Measurements from ENCODE around the gene WWC1. TPM values are rescaled to one million over a fixed set of nuclear protein-coding genes. Genes with fewer than 3 reads are reported as not detected.

Gene WWC1
- polyA plus RNA-seq, 1 experiment, result 5.2 TPM

- no peak overlapping the region for H3K4me3 ChIP-seq (ENCODE audit: low read depth, low read length)
- H3K27ac ChIP-seq (ENCODE audit: low read depth, low read length), result peak overlapping the region; percentile 21
- ChIA-PET CTCF (interaction anchor here (0.6 to 1.3 kb wide), 4 partner anchors 11 to 94 kb away, joined by 3 to 4 read pairs (median 4); no protein-coding TSS in a partner anchor), POLR2A (no interaction called here)
- H3K9me3 ChIP-seq (ENCODE audit: control insufficient read depth, insufficient read depth, low read length), result no peaks in the 10 kb centered on the region
- TF ChIP-seq, protein P1, sequence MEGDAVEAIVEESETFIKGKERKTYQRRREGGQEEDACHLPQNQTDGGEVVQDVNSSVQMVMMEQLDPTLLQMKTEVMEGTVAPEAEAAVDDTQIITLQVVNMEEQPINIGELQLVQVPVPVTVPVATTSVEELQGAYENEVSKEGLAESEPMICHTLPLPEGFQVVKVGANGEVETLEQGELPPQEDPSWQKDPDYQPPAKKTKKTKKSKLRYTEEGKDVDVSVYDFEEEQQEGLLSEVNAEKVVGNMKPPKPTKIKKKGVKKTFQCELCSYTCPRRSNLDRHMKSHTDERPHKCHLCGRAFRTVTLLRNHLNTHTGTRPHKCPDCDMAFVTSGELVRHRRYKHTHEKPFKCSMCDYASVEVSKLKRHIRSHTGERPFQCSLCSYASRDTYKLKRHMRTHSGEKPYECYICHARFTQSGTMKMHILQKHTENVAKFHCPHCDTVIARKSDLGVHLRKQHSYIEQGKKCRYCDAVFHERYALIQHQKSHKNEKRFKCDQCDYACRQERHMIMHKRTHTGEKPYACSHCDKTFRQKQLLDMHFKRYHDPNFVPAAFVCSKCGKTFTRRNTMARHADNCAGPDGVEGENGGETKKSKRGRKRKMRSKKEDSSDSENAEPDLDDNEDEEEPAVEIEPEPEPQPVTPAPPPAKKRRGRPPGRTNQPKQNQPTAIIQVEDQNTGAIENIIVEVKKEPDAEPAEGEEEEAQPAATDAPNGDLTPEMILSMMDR (IDR thresholded peaks at IDR 0.05; ENCODE audit: low read depth, low read length), result no peak
- no peaks in the 10 kb centered on the region for H3K27me3 ChIP-seq (ENCODE audit: control insufficient read depth, insufficient read depth, low read length)
- DNase-seq (ENCODE audit: low read depth, low spot score), result no peak
Observed at GRCh38 chr5:168364151-168364661, 72.8 kb downstream of the WWC1 start.

- POLR2A ChIA-PET, result no interaction called here
- CTCF ChIA-PET, result interaction anchor here (0.6 to 1.3 kb wide), 3 partner anchors 10 to 95 kb away, joined by 3 to 4 read pairs (median 4); no protein-coding TSS in a partner anchor
- Histone ChIP-seq H3K9me3 (ENCODE audit: control insufficient read depth, insufficient read depth, low read length) (no peaks in the 10 kb centered on the region), H3K4me3 (ENCODE audit: low read depth, low read length) (no peak overlapping the region), H3K27ac (ENCODE audit: low read depth, low read length) (peak overlapping the region; percentile 70), H3K27me3 (ENCODE audit: control insufficient read depth, insufficient read depth, low read length) (no peaks in the 10 kb centered on the region)
- no peak for DNase-seq (ENCODE audit: low read depth, low spot score)
- TF ChIP-seq, protein P1 (IDR thresholded peaks at IDR 0.05; ENCODE audit: low read depth, low read length), result no peak
Observed at GRCh38 chr5:168364750-168365550, 73.5 kb downstream of the WWC1 start.

DNA sequence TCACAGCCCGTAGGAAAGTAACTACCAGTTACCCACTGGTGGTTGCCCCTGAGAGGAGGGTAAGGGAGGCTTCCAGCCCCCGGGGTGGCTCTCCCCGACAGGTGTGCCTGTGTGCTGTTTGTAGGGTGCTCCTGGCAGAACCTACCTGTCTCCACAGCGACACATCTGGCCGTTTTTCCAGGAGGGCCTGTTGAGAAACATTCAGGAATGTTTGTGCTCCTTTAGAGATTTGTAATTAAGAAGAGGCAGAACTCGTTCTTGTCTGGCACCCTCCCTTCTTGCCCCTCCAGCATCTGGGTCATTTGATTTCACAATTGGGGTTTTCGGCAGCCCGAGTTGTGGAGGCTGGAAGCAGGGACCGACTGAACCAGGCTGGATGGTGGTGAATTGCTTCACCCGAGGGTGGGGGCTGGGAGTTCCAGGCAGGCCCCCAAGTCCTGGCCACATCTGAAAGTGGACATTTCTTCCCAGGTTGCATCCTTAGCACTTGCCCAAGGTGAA lies 74.2 kb downstream of the WWC1 start:
- H3K27me3 ChIP-seq (ENCODE audit: control insufficient read depth, insufficient read depth, low read length), result no peaks in the 10 kb centered on the region
- no peaks in the 10 kb centered on the region for H3K9me3 ChIP-seq (ENCODE audit: control insufficient read depth, insufficient read depth, low read length)
- CTCF ChIA-PET, result interaction anchor here (1.3 kb wide), 1 partner anchor 71 kb away, joined by 4 read pairs; no protein-coding TSS in a partner anchor
- H3K4me3 ChIP-seq (ENCODE audit: low read depth, low read length), result peak overlapping the region; percentile 7; the same call in 1 of the 2 replicates
- H3K27ac ChIP-seq (ENCODE audit: low read depth, low read length), result peak overlapping the region; percentile 70
- TF ChIP-seq, protein P1 (IDR thresholded peaks at IDR 0.05; ENCODE audit: low read depth, low read length), result peak; percentile 17
- POLR2A ChIA-PET, result no interaction called here
- DNase-seq (ENCODE audit: low read depth, low spot score), result no peak

DNA sequence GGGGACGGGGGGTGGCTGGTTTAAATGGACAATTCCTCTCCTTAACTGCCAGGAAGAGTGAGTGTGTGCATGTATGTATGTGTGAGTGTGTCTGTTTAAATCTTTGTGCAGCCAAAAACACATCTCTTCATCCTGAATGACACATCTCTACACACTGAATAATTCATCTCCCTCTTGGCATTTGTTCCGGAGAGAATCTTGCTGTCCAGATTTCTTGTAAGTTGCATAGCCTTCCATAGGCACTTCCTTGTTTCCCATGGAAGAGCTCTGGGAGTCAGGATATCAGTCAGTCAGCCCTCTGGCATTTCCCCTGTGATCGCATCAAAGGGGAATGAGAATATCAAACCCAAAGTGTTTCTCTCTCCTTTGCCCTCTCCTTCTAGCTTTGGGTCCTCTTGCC lies 74.7 kb downstream of the WWC1 start:
- CTCF ChIA-PET, result no interaction called here
- TF ChIP-seq, protein P1 (IDR thresholded peaks at IDR 0.05; ENCODE audit: low read depth, low read length), result no peak
- peak overlapping the region; percentile 70 for H3K27ac ChIP-seq (ENCODE audit: low read depth, low read length)

GRCh38 chr5:168368854-168369253 lies 77.4 kb downstream of the WWC1 start:
- Histone ChIP-seq H3K27ac (ENCODE audit: low read depth, low read length) (no peak overlapping the region), H3K27me3 (ENCODE audit: control insufficient read depth, insufficient read depth, low read length) (no peaks in the 10 kb centered on the region), H3K4me3 (ENCODE audit: low read depth, low read length) (no peak overlapping the region), H3K9me3 (ENCODE audit: control insufficient read depth, insufficient read depth, low read length) (no peaks in the 10 kb centered on the region)
- POLR2A ChIA-PET, result no interaction called here
- TF ChIP-seq, protein P1 (IDR thresholded peaks at IDR 0.05; ENCODE audit: low read depth, low read length), result no peak
- CTCF ChIA-PET, result no interaction called here
- no peak for DNase-seq (ENCODE audit: low read depth, low spot score)

More for the DNA sequence above, 74.7 kb downstream of the WWC1 start:
- Histone ChIP-seq H3K4me3 (ENCODE audit: low read depth, low read length) (no peak overlapping the region), H3K9me3 (ENCODE audit: control insufficient read depth, insufficient read depth, low read length) (no peaks in the 10 kb centered on the region), H3K27me3 (ENCODE audit: control insufficient read depth, insufficient read depth, low read length) (no peaks in the 10 kb centered on the region)
- POLR2A ChIA-PET, result no interaction called here
- DNase-seq (ENCODE audit: low read depth, low spot score), result peak; percentile 63
